NOMO-1 (cell line): ENCODE data around the gene CRLF3.
A peak's percentile ranks its signal among the peaks of the same experiment; 100 is the strongest.

Experiments
- DNase-seq, 2 experiments: peaks; one replicate each; lab custom pipeline; 2025; ENCODE audit not compliant: unreplicated experiment in 2 of 2; lab: John Stamatoyannopoulos, UW

The CRLF3 gene, protein sequence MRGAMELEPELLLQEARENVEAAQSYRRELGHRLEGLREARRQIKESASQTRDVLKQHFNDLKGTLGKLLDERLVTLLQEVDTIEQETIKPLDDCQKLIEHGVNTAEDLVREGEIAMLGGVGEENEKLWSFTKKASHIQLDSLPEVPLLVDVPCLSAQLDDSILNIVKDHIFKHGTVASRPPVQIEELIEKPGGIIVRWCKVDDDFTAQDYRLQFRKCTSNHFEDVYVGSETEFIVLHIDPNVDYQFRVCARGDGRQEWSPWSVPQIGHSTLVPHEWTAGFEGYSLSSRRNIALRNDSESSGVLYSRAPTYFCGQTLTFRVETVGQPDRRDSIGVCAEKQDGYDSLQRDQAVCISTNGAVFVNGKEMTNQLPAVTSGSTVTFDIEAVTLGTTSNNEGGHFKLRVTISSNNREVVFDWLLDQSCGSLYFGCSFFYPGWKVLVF

DNA sequence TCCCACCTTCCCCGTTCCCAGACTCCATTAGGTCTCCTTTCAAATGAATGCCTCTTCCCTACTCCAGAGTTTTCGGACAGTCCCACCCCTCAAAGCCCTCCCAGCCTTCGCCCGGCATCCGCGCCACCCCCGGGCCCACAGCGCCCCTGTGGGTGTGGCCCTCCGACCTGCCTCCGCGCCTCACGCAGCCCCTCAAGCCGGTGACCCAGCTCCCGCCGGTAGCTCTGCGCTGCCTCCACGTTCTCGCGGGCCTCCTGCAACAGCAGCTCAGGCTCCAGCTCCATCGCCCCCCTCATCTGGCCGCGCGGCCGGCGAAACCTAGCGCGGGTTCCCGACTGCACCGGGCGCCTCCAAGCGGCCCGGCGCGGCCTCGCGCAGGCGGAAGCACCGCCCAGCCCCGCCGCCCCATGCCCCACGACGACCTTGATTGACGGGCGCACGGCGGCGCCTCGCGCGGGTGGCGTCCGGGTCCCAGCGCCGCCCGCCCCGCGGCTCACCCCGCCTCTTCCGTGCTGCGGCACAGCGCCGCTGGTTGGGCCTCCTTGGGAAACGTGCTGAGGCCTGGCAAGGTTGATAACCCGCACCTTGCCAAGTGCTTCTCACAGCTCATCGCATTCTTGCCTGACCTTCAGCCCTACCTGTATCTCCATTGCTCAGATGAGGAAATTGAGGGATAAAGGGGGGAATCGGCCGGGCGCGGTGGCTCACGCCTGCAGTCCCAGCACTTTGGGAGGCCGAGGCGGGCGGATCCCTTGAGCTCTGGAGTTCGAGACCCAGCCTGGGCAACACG is at the start of gene CRLF3:
Gene CRLF3, minus strand, starts transcription at position 337 of the 790 bp plus-strand sequence. Its CDS starts 41 bp downstream, at position 296.
- peak; percentile 87 to 97 for DNase-seq

DNA sequence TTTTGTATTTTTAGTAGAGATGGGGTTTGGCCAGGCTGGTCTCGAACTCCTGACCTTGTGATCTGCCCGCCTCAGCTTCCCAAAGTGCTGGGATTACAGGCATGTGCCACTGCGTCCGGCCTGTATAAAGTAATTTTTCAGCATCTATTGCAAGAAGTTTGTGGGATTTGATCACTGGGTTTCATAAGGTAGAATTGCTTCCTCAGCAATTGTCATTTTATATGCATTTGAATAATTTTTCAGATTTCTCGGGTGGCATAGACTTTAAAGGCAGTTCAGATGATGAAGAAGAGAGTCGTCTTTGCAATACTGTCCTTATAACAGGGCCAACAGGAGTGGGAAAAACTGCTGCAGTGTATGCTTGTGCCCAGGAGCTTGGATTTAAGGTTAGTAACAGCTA is 44.5 kb upstream of the CRLF3 start:
- no peak for DNase-seq

DNA sequence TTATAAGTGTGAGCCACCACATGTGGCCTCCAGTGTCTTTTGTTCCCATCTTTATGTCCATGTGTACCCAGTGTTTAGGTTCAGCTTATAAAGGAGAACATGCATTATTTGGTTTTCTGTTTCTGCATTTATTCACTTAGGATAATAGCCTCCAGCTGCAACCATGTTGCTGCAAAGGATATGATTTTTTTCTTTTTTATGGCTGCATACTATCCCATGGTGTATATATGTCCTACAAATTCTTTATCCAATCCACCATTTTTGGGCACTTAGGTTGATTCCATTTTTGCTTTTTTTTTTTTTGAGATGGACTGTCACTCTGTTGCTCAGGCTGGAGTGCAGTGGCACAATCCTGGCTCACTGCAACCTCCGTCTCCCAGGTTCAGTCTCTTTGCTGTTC is 40.1 kb upstream of the CRLF3 start:
- no peak for DNase-seq

DNA sequence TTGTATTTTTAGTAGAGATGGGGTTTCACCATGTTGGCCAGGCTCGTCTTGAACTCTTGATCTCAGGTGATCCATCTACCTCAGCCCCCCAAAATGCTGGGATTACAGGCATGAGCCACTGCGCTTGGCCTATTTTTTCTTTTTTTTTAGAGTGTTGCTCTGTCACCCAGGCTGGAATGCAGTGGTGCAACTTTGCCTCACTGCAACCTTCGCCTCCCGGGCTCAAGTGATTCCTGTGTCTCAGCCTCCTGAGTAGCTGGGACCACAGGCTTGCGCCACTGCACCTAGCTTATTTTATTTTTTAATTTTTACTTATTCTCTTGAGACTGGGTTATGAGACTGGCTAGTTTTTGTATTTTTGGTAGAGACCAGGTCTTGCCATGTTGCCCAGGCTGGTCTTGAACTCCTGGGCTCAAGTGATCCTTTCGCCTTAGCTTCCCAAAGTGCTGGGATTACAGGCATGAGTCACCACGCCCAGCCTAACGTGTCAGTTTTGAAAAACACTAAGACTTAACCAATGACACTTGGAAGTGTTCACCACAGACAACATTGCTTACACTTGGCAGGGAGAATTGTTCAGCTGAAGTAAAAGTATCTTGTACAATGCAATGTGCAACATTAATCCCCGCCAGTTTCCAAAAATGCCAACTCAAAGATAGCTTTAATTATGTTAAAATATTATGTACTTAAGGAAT is 34.2 kb upstream of the CRLF3 start:
- DNase-seq, result no peak

DNA sequence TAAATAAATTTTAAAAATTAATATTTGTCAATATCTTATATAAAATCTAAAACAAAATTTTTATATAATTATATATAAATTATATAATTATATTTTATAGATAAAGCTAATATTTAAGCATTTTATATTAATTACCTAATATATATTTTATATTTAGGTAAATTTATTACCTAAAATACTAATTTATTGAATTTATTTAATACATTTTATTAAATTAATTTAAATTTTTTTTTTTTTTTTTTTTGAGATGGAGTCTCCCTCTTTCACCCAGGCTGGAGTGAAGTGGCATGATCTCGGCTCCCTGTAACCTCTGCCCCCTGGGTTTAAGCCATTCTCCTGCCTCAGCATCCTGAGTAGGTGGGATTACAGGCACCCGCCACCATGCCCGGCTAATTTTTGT is 29.7 kb upstream of the CRLF3 start:
- DNase-seq, result no peak

DNA sequence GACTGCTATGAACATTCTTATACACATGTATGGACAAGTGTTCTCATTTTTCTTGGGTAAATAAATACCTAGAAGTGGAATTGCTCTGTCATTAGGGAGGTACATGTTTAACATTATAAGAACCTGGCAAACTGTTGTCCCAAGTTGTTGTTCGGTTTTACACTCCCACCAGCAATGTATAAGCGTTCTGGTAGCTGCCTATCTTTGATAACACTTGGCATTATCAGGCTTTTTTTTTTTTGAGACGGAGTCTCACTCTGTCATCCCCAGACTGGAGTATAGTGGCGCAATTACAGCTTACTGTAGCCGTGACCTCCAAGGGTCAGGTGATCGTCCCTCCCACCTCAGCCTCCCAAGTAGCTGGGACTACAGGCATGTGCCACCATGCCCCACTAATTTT is 23.5 kb upstream of the CRLF3 start:
- no peak for DNase-seq

DNA sequence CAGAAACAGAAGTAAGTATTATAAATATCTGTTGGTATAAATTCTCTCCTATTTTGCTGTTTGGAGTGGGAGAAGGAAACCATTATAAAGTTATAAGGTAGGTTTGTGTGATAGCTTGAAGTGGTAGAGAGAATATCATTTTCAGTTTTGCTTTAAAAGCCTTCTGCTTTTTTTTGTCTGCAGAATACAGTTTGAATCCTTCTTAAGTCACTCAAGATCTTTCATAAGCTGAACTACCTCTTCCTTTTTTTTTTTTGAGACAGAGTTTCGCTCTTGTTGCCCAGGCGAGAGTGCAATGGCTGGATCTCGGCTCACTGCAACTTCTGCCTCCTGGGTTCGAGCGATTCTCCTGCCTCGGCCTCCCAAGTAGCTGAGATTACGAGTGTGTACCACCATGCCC is 16.3 kb upstream of the CRLF3 start:
- DNase-seq, result peak; percentile 63 to 81

DNA sequence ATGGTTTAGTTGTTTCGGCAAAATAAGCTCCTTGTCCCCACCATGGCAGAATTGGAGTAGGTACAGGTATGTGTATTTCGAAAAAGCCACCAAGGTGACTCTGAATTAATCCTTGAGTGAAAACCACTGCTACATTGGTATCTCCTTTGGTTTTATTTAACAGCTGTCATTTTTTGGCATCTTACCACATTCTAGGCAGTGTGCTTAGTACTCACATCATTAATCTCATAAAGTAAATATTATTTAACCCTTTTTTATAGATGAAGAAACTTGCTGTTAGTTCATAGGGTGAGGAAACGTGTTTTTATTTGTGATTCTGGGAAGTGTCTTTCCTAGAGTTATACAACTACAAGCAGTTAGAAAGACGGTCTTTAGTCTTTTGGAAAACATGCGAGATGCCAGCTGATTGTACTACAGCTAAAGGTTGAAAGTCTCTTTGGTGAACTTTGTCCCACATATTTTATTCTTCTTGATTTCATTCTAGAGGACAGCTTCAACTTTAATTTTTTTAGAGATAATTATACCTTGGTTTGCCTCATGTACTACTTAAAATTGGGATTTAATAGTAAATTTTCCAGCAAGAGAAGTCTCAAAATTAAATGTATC is 13.8 kb upstream of the CRLF3 start:
- no peak for DNase-seq

DNA sequence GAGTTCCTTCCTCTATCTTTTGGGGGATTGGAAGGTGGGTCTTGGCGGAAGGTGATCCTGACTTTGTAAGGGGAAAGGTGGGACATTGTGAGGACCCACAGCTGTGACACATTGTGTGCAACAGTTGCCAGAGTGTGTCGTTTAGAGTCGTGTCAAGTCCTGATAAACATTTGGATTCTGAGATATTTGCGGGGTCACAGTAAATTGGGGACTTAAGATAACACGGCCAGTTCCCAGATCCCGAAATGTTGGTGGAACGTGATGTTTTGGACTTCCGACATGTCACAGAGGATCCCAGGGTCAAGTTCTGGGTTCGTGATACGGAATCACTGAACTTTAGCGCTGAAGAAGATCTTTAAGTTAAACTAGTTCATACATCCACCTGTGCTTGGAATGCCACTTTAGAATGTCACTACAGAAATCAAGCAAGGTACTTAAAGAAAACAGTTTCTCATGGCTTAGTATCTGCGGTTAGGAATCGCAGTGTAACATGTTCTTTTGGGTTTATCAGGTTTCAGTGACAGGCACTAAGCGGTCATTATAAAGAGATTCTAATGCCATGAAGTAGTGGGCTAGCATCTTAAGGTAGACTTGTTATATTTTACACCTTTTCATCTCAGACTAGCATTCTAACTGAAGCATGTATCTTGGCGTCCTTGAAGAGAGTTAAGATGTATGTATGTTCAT is 8.1 kb upstream of the CRLF3 start:
- DNase-seq, result no peak

DNA sequence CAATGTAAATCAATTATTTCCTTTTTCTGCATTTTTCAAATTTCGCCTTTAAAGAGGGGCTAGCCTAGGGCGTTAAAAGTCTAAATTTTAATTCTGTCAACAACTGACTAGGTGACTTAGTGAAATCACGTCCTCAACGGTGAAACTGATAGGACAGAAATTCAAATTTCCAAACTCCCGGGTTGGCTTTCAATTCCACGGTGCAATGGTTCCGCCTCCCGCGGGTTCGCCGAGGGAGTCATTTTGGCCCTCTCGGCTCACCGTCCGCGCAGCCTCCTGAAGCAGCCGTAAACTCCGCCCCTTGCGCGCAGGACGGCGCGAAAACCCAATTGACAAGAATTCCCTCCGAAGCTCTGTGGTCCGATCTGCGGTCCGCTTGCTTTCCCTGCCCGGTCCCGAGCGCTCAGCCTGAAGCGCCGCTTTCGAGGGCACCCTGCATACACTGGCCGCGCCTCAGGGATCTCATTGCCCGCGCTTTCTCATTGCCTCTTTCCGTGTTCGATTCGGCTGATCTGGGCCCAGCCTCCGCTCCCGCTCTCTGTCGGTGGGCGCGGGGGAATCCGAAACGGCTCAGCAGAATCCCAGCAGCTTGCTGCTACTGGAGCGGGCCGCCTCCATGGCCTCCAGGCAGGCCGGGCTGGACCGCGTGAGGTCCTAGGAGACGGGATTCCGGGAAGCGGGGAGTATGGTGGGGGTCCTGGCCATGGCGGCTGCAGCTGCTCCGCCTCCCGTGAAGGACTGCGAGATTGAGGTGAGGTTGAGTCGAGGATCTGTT is 7.4 kb upstream of the CRLF3 start, which contains the start of gene ATAD5:
Gene ATAD5, plus strand, starts transcription at position 304 of the 775 bp plus-strand sequence. Its CDS starts 382 bp downstream, at position 686.
- peak; percentile 82 to 88 for DNase-seq

DNA sequence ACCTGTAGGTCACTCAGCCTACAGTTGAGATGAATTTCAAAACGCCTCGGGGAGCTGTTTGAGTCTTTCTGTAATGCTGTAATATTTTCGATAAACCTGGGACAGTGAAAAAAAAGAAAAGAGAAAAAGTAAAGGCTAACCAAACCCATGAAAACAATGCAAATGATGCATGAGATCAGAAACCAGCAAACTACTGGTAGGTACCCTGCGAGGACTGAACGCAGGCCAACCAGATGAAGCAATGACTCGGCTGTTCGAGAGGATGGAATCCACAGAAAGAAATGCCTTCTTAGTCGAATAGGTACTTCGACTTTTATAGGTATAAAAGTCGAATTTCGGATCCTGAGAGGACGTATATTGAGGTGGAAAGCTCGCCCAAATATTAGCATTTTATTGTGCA is 6.8 kb upstream of the CRLF3 start:
- peak in 1 of 2 experiments; percentile 38 for DNase-seq

DNA sequence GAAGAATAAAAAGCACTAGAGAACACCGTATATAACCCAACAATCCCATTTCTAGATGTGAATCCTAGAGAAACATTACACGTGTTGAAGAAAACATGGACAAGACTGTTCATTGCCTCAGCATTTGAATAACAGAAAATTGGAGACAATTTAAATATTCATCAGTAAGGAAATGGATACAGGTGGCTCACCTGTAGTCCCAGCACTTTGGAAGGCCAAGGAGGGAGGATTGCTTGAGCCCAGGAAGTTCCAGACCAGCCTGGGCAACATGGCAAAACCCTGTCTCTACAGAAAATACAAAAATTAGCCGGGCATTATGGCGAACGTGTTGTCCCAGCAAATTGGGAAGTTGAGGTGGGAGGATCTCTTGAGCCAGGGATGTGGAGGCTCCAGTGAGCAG is 4.5 kb upstream of the CRLF3 start:
- DNase-seq, result no peak

DNA sequence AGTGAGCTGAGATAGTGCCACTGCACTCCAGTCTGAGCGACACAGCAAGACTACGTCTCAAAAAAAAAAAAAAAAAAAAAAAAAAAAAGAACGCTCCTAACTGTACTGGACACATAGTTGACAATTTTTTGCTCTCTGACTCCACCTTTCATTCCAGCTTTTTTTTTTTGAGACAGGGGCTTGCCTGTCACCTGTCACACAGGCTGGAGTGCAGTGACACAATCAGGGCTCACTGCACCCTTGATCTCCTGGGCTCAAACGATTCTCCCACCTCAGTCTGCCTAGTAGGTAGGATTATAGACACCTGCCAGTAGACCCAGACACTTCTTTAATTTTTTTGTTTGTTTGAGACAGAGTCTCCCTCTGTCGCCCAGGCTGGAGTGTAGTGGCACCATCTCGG is 2.6 kb upstream of the CRLF3 start:
- DNase-seq, result no peak

DNA sequence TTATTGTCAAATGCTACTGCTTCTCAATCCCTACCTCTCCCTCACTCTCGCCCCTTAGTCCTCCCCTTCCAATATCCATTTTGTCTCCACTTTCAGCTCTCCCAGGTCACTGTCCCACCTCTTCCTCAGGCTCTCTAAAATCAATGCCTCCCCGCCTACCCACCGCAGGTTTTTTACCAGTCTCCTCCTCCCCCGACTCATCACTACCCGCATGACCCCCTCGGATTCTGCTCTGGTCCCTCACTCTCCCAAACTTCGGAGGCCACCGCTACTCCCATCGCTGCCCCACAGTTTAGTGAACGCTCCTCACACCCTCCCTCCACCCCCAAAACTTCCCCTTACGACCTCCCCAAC is 513 bp downstream of the CRLF3 start:
- no peak for DNase-seq

DNA sequence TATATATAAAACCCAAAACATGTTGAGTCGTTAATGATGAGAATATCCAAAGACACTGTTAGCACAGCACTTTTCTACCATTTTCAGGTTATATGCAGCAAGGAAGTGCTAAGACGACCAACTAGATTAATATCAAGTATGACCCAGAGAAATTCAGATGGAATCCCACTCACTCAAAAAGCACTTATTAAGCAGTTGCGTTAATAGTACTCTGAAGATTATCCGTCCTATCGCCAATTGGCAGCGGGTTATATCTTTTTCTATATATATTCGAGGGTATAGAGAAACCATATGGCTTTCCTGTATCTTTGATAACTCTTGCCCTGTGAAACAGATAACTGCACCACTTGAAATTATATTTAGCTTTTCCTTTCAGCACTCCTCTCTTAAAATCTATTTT is 1.1 kb downstream of the CRLF3 start:
- DNase-seq, result no peak

DNA sequence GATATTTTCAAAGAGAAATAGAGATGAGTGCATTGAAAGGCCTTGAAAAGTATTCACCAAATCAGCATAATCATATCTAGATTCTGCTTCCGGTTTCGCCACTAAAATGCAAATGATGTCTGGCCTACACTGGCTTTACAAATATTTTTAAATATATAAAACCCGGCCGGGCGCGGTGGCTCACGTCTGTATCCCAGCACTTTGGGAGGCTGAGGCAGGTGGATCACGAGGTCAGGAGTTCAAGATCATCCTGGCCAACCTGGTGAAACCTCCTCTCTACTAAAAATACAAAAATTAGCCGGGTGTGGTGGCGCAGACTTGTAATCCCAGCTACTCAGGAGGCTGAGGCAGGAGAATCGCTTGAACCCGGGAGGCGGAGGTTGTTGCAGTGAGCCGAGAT is 1.6 kb downstream of the CRLF3 start:
- peak; percentile 36 to 50 for DNase-seq

DNA sequence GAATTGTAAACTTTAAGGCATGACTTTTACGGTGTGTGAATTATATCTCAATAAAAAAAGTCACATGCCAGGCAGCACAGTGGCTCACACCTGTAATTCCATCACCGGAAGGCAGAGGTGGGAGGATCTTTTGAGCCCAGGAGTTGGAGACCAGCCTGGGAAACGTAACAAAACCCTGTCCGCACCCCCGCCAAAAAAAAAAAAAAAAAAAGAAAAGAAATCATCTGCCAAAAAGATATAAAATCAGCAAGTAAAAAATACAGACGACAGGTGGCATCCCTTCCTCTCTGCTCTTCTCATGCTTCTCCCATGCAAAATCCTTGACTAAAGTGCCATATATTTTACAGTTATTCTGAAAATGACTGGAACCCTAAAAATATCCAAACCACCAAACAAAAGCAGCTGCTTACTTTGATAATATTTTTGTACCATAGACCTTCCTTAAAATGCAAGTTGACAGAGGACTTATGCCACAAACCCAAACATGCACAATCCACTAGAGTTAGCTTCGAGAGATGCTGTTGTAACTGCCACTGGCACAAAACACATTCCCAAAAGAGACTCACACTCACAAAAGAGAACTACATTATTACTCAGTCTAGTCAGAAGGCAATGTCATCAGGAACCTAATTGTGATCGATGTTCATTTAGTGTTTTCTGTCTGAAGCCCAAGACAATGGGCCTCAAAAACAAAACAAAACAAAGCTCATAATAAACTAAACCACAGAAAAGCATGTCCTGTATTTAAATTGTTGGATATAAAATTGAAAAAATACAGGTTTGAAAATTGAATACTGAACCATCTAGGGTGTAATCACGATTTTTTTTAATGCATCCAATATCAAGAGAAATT is 2.4 kb downstream of the CRLF3 start:
- peak in 1 of 2 experiments; percentile 28 for DNase-seq

DNA sequence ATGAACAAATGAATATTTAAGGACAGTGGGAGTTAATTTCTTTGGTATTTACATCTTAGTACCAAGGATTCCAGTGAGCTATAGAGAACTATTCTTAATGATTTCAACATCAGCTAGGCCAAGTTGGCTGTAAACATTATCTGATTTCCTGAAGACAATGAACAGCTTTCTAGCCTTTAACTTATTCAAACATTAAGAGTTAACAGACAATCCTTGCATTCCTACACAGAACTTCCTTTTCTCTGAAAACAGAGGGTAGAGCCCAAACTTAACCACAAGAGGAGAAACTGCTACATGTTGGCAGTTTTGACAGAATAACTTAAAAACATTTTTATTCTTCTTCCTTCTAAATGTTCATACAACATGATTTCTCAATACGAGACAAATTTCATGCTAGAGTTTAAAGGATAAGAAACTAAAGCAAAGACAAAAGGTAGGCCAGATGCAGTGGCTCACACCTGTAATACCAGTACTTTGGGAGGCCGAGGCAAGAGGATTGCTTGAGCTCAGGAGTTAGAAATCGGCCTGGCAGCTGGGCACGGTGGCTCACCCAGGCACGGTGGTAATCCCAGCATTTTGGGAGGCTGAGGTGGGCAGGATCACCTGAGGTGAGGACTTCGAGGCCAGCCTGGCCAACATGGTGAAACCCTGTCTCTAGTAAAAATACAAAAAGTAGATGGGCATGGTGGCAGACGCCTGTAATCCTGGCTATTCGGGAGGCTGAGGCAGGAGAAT is 4.4 kb downstream of the CRLF3 start:
- DNase-seq, result peak in 1 of 2 experiments; percentile 31
